ENCODE measurements around the gene ARFGAP1.

The ARFGAP1 gene

DNA sequence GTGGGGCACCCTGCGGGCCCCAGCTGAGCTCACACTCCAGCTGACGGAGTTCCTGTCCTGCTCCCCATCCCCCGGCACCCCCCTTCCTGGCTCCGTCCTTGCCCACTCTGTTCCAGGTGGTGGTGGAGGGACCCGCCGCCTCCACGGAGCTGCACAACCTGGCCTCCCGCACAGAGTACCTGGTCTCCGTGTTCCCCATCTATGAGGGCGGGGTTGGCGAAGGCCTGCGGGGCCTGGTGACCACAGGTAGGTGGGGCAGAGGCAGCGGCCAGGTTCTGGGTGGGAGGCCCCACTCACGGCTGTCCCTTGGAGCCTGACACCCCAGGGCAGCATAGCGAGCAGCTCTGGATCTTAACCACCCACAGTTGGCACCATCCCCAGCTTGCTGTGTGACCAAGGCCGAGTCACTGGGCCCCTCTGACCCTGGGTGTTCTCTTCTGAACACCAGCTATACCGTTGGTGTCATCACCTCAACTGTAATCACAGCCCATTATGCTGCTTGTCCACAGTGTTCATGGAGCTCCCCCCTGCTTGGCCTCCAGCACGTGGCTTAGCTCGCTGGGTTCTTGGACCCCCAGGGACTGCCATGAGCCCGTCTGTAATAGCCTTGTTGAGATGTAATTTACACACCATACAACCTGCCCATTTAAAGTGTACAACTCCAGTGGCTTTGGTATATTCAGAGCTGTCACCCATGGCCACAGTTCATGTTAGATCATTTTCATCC, 37.8 kb downstream of the ARFGAP1 start:
- no peak for DNase-seq

DNA sequence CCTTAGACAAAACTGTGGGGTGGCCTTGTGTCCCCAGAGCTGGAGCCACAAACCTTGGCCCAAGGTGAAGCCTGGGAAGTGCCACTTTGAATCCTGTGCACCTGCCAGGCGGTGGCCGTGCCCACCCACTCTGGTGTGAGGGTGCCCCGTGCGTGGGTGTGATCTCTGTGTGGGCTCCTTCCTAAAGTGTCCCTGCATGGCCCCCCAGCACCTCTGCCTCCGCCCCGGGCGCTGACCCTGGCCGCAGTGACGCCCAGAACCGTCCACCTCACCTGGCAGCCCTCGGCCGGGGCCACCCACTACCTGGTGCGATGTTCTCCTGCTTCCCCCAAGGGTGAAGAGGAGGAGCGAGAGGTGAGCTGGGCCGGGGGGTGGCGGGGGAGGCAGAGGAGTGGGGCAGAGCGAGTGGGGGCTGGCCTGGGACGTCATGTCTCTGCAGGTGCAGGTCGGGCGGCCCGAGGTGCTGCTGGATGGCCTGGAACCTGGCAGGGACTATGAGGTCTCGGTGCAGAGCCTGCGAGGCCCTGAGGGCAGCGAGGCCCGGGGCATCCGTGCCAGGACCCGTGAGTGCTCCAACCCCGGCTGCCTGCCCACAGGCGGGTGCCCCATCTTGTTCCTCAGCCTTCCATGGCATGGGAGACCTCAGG, 38.7 kb downstream of the ARFGAP1 start:
- no peak for DNase-seq

- DNase-seq, result no peak
Observed at GRCh38 chr20:63311833-63312243, 39.2 kb downstream of the ARFGAP1 start.

DNA sequence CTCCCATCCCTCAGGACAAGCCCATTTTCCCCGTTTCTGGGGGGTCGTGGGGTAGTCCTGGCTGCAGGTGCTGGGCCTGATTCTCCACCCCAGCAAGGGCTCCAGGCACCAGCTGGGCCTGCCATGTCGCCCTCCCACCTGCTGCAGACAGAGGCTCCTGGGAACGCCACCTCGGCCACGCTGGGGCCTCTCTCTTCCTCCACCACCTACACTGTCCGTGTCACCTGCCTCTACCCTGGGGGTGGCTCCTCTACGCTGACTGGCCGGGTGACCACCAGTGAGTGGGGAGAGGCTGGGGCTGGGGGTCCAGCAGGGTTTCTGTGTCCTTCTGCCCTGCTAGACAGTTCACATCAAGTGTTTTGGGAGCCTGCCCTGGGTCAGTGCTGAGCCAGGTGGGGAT, 39.7 kb downstream of the ARFGAP1 start:
- DNase-seq, result no peak

- DNase-seq, result no peak
Observed at GRCh38 chr20:63312690-63313348, 40.2 kb downstream of the ARFGAP1 start.

DNA sequence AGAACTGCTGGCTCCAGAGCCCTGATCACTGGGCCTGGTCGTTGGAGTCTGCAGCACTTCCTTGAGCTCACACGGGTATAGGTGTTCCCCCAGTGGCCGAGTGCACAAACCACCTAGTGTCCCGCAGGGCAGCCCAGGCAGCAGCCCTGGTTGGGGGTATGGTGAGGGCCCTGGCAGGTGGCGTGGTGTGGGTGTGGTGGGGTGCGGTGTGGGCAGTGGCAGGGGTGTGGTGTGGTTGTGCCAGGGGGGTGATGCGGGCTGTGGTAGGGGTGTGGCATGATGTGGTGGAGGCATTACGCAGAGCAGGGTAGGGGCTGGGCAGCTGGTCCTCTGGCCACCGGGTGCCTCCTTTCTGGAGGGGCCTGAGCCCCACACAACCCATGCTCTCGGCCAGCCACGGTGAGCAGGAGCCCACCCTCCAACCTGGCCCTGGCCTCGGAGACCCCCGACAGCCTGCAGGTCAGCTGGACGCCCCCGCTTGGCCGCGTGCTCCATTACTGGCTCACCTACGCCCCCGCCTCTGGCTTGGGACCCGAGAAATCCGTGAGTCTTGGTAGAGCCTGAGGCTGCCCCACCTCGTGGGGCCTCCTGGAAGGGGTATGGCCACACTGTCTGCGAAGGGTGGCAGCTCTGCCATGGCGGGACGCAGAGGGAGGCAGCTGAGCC, 40.9 kb downstream of the ARFGAP1 start:
- no peak for DNase-seq

- DNase-seq, result no peak
Observed at GRCh38 chr20:63314015-63314471, 41.4 kb downstream of the ARFGAP1 start.

DNA sequence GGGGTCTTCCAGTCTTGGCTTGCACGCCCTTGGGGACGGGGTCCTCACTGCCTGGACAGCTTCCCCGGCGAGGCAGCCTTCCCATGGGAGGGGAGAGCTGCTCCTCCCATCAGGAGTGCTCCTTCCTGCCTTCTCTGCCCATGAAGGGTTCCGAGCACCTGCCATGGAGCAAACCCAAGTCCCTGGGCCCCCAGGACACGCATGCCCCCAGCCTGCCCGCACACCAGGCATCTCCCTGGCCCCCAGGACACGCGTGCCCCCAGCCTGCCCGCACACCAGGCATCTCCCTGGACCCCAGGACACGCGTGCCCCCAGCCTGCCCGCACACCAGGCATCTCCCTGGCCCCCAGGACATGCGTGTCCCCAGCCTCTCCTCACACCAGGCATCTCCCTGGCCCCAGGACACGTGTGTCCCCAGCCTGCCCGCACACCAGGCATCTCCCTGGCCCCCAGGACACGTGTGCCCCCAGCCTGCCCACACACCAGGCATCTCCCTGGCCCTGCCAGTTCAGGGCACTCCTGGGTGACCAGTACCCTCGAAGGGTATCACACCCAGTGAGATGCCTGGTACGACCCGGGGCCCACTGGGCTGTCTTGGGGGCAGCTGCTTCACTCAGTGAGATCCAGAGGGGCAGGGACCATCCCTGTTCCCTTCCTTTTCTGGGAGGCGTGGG, 42.1 kb downstream of the ARFGAP1 start:
- DNase-seq, result no peak

- no peak for DNase-seq
Observed at GRCh38 chr20:63315240-63315689, 42.7 kb downstream of the ARFGAP1 start.

GRCh38 chr20:63315731-63316491, 43.3 kb downstream of the ARFGAP1 start:
- no peak for DNase-seq

GRCh38 chr20:63316502-63316921, 43.9 kb downstream of the ARFGAP1 start:
- no peak for DNase-seq

GRCh38 chr20:63317061-63317460, 44.4 kb downstream of the ARFGAP1 start:
- DNase-seq, result no peak

DNA sequence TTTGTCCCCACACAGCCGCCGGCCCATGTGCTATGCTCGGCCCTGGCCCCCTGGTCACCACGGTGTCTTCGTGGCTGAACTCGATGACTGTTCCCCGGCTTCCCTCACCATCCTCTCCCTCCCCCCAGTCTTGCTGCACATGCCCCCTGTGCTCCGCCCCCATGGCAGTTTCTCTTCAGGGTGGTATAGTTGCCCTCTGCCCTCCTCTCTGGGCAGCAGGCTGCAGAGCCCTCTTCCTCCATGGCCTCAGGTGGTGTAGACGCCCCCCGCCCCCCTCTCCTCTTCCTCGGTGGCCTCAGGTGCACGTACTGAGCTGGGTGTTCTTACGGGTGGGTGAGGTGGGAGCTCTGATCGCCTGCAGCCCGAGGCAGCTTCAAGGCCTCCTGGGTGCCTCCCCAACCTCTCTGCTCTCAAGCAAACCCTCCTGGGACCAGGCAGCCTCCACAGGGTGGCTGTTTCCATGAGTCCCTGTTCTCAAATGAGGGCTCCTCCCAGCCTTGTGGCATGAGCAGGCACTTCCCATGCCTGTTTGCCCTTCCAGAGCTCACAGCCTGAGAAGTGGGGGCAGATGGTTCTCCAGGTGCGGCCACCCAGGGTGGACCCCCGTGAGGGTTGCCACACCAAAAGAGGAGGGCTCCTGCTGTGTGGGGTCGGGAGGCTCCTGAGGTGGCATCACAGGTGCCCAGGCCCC, 45.1 kb downstream of the ARFGAP1 start:
- no peak for DNase-seq

DNA sequence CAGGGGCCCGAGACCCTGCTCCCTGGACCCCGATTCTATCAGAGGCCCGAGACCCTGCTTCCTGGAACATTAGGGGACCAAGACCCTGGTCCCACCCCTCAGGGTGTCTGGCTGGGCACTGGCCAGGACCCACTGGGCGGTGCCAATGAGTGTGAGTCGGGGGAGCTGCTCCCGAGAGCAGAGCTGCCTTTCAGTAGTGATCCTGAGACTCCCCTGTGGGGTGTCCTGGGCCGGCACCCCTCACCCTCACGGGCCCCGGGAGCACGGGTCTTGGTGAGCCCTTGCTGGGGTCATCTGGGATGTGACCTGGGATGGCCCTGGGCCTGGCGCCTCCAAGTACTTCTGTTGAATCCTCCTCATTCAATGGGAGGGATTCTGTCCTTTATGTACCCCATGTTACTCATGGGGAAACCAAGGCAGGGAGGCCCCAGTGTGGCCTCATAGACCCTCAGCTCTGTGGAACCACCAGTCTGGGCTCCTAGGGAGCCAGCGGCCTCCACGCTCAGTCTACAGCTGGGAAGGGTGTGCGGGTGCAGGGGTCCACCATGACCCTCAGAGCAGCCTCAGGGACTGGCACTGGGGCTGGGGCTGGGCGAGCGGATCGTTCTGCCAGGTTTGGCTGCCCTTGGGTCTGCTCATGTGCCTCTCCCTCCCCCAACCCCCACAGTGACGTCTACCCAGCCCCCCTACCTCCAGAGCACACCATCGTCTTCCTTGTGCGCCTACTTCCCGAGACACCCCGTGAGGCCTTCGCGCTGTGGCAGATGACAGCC, 46.0 kb downstream of the ARFGAP1 start:
- DNase-seq, result no peak

GRCh38 chr20:63319164-63320040, 46.8 kb downstream of the ARFGAP1 start:
- DNase-seq, result no peak

GRCh38 chr20:63320041-63320511, 47.5 kb downstream of the ARFGAP1 start:
- DNase-seq, result no peak

DNA sequence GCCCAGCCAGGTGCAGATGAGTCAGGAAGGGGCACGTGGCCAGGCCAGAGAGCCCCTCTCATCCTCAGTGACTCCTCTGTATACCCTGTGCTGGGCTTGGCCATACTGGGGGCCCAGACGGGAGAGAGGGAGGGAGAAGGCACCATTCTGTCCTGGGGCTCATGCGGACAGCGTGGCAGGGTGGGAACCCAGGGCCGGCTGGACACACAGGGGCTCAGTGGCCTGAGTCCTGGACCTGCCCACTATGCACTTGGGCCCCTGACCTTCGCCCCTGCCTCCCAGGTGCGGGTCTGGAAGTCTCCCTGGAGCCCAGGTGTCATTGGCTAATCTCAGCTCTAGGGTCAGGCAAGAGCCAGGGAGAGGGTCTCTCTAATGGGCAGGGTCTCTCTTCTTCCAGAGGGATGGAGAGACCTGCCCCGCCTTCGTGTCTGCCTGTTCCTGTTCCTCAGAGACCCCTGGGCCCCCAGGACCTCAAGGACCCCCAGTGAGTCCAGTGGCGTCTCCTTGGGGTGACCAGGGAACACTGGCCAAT, 48.1 kb downstream of the ARFGAP1 start:
- DNase-seq, result no peak

DNA sequence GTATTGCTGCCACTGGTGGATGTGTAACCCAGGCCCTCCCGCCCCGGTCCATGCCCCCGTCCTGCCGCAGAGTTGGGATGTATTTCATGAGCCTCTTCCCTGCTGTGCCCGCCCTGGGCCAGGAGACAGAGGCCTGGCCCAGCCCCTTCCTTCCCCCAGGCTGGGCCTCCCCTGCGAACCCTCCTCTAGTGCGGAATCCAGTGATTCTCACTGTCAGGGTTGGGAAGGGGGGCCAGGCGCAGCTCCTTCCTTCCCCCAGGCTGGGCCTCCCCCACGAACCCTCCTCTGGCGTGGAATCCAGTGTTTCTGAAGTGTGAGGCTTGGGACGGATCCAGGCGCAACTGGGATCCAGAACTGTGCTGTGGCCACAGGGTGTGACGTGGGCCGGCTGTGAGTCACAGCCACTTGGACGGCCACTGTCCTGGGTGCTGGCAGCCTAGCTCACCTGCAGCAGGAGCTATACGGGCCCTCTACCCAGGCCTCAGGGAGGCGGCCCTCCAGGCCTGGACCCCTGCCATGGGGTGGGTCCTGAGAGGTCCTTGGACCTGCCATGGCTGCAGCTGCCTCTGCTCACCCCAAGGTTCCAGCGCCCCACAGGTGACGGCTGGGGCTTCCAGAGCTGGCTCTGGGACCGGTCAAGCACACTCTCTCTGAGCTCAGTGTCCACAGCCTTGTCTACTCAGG, 48.7 kb downstream of the ARFGAP1 start:
- no peak for DNase-seq
